Esophagus muscularis mucosa (tissue), 4 donors: ENCODE results near the gene PCED1B.

Experiments
- CTCF ChIP-seq, 3 experiments: fragments of 200-600 bp in 2 of 3; fragments of 450-650 bp in 1 of 3; sonication (generic) in 2 of 3; IDR thresholded peaks; one replicate each; pipeline ENCODE4 v1.5.1; 2017 to 2019; ENCODE audit warnings: antibody characterized with exemption in 3 of 3, mild to moderate bottlenecking in 2 of 3, moderate library complexity in 1 of 3
- EP300 ChIP-seq: sonication (generic); formaldehyde crosslinking; IDR thresholded peaks from one replicate; pipeline ENCODE4 v1.6.1; 2017; ENCODE audit warnings: antibody characterized with exemption
- POLR2A ChIP-seq: fragments of 450-650 bp; IDR thresholded peaks from one replicate; pipeline ENCODE4 v1.6.1; 2017; ENCODE audit warnings: antibody characterized with exemption, moderate library complexity, mild to moderate bottlenecking, low read depth
- POLR2AphosphoS5 ChIP-seq, 2 donors: sonication (generic); formaldehyde crosslinking; IDR thresholded peaks; one replicate each; pipeline ENCODE4 v1.6.1; 2017; ENCODE audit warnings: antibody characterized with exemption in 2 of 2

GRCh38 chr12:47209014-47209413 is 129.6 kb downstream of the PCED1B start:
- TF ChIP-seq EP300, result no peak
- no peak for TF ChIP-seq CTCF (IDR thresholded peaks at IDR 0.05)
- no peak for TF ChIP-seq POLR2AphosphoS5 (IDR thresholded peaks at IDR 0.05)
- no peak for TF ChIP-seq POLR2A
